Activated CD4-positive, alpha-beta T cell treated with anti-CD3 and anti-CD28 coated beads for 36 hours (primary cell): Measurements from ENCODE around the gene FUS. TPM values are rescaled to one million over a fixed set of nuclear protein-coding genes. Genes with fewer than 3 reads are reported as not detected.

Source experiments
- ATAC-seq: fragments of 200-7000 bp; cut with Tn5 transposase; one replicate; pipeline ENCODE4 v1.10.0; 2021; ENCODE audit warnings: mild to moderate bottlenecking, moderate library complexity
- CTCF ChIA-PET: fragments of 350-600 bp; sonication (Branson Sonifier 250); formaldehyde crosslinking; loops from one replicate; lab custom pipeline; 2021; ENCODE audit warnings: antibody characterized with exemption; lab: Charles Lee
- POLR2A ChIA-PET: fragments of 350-600 bp; sonication (Branson Sonifier 250); formaldehyde crosslinking; loops from one replicate; lab custom pipeline; 2021; ENCODE audit warnings: antibody characterized with exemption, inconsistent platforms; lab: Charles Lee
- DNase-seq: peaks from one replicate; pipeline ENCODE4 v3.0.0-alpha.2; 2020
- H3K27ac Mint-ChIP-seq: one replicate; pipeline ENCODE4 v1.8.0; 2021; ENCODE audit warnings: mixed read lengths
- H3K27me3 Mint-ChIP-seq: one replicate; pipeline ENCODE4 v1.8.0; 2021; ENCODE audit warnings: mixed read lengths
- H3K36me3 Mint-ChIP-seq: one replicate; pipeline ENCODE4 v1.8.0; 2021; ENCODE audit warnings: low read depth, mixed read lengths
- H3K4me1 Mint-ChIP-seq: one replicate; pipeline ENCODE4 v1.8.0; 2021; ENCODE audit warnings: mixed read lengths
- H3K4me3 Mint-ChIP-seq: one replicate; pipeline ENCODE4 v1.8.0; 2021; ENCODE audit warnings: mild to moderate bottlenecking, moderate library complexity, mixed read lengths
- H3K9me3 Mint-ChIP-seq: one replicate; pipeline ENCODE4 v1.8.0; 2021; ENCODE audit warnings: low read depth, mixed read lengths
- intact Hi-C, 2 experiments: fragments of 100-400 bp; cut with DNase I in 1 of 2; cut with micrococcal nuclease in 1 of 2; formaldehyde crosslinking; loops; one replicate each; pipeline versions ENCODE4 v1.14.2 to v1.15.1; 2022 to 2024; cut with DNase I, micrococcal nuclease
- total RNA-seq, 2 experiments: library from RNA; stranded (reverse); gene quantifications; one replicate each; pipeline ENCODE4 v1.2.3, GENCODE V29; 2021

FUS gene
- total RNA-seq, 2 experiments from 2014 or later = 647 to 648 TPM

- intact Hi-C loops = loop anchor here in 1 of 2 experiments (10.0 kb wide), 4 partner anchors 46 to 646 kb away; partner anchors contain the start of gene ITGAX
- ChIA-PET CTCF (interaction anchor here (0.6 kb wide), 1 partner anchor 18 kb away, joined by 4 read pairs; no protein-coding TSS in a partner anchor), POLR2A (interaction anchor here (0.6 to 1.0 kb wide), 2 partner anchors 19 to 144 kb away, joined by 3 read pairs; no protein-coding TSS in a partner anchor)
- peaks cover 40% of the 10 kb centered on the region for H3K27me3 Mint-ChIP-seq
- peaks cover 17% of the 10 kb centered on the region for H3K4me1 Mint-ChIP-seq
- DNase-seq (no peak), ATAC-seq (no peak)
- H3K9me3 Mint-ChIP-seq = no peaks in the 10 kb centered on the region
- no peak overlapping the region for H3K27ac Mint-ChIP-seq
- no peaks in the 10 kb centered on the region for H3K36me3 Mint-ChIP-seq
- H3K4me3 Mint-ChIP-seq = no peak overlapping the region
Measured at GRCh38 chr16:31219154-31219741, 39.3 kb downstream of the FUS start.

- intact Hi-C loops = no loop called here
- DNase-seq = no peak
- Mint-ChIP-seq H3K27ac (no peak overlapping the region), H3K36me3 (no peaks in the 10 kb centered on the region), H3K27me3 (peaks cover 26% of the 10 kb centered on the region), H3K4me1 (peaks cover 5% of the 10 kb centered on the region), H3K9me3 (no peaks in the 10 kb centered on the region), H3K4me3 (no peak overlapping the region)
- ChIA-PET POLR2A (no interaction called here), CTCF (no interaction called here)
- ATAC-seq = no peak
Measured at GRCh38 chr16:31221357-31222160, 41.6 kb downstream of the FUS start.

GRCh38 chr16:31223044-31223443 lies 43.1 kb downstream of the FUS start:
- CTCF ChIA-PET = interaction anchor here (0.6 kb wide), 1 partner anchor 357 kb away, joined by 3 read pairs; no protein-coding TSS in a partner anchor
- Mint-ChIP-seq H3K4me3 (no peak overlapping the region), H3K36me3 (no peaks in the 10 kb centered on the region), H3K9me3 (no peaks in the 10 kb centered on the region), H3K4me1 (no peaks in the 10 kb centered on the region), H3K27me3 (peaks cover 16% of the 10 kb centered on the region), H3K27ac (no peak overlapping the region)
- DNase-seq = no peak
- intact Hi-C loops = no loop called here
- ATAC-seq = no peak
- POLR2A ChIA-PET = no interaction called here

- ATAC-seq = no peak
- ChIA-PET CTCF (interaction anchor here (0.7 kb wide), 1 partner anchor 391 kb away, joined by 3 read pairs; no protein-coding TSS in a partner anchor), POLR2A (no interaction called here)
- Mint-ChIP-seq H3K27me3 (peaks cover 12% of the 10 kb centered on the region), H3K4me1 (no peaks in the 10 kb centered on the region), H3K4me3 (no peak overlapping the region), H3K36me3 (no peaks in the 10 kb centered on the region), H3K27ac (no peak overlapping the region), H3K9me3 (no peaks in the 10 kb centered on the region)
- no peak for DNase-seq
- intact Hi-C loops = no loop called here
Measured at GRCh38 chr16:31224092-31224955, 44.4 kb downstream of the FUS start.

- Mint-ChIP-seq H3K9me3 (no peaks in the 10 kb centered on the region), H3K4me1 (no peaks in the 10 kb centered on the region), H3K36me3 (no peaks in the 10 kb centered on the region), H3K27ac (no peak overlapping the region), H3K4me3 (no peak overlapping the region), H3K27me3 (peaks cover 12% of the 10 kb centered on the region)
- CTCF ChIA-PET = no interaction called here
- intact Hi-C loops = no loop called here
- no peak for ATAC-seq
- POLR2A ChIA-PET = no interaction called here
- no peak for DNase-seq
Measured at GRCh38 chr16:31225193-31225592, 45.3 kb downstream of the FUS start.

GRCh38 chr16:31228206-31228605 lies 48.3 kb downstream of the FUS start:
- intact Hi-C loops = no loop called here
- ChIA-PET CTCF (interaction anchor here (0.5 to 1.3 kb wide), 2 partner anchors 25 to 165 kb away, joined by 3 to 4 read pairs; no protein-coding TSS in a partner anchor), POLR2A (no interaction called here)
- Mint-ChIP-seq H3K36me3 (no peaks in the 10 kb centered on the region), H3K9me3 (no peaks in the 10 kb centered on the region), H3K4me1 (no peaks in the 10 kb centered on the region), H3K27me3 (peaks cover 3% of the 10 kb centered on the region), H3K4me3 (no peak overlapping the region), H3K27ac (no peak overlapping the region)
- ATAC-seq = no peak
- no peak for DNase-seq

GRCh38 chr16:31229501-31229900 lies 49.6 kb downstream of the FUS start:
- DNase-seq (no peak), ATAC-seq (no peak)
- no peaks in the 10 kb centered on the region for H3K36me3 Mint-ChIP-seq
- no peak overlapping the region for H3K4me3 Mint-ChIP-seq
- no peaks in the 10 kb centered on the region for H3K4me1 Mint-ChIP-seq
- H3K9me3 Mint-ChIP-seq = no peaks in the 10 kb centered on the region
- ChIA-PET POLR2A (no interaction called here), CTCF (interaction anchor here (0.9 kb wide), 1 partner anchor 225 kb away, joined by 3 read pairs; no protein-coding TSS in a partner anchor)
- H3K27ac Mint-ChIP-seq = no peak overlapping the region
- intact Hi-C loops = no loop called here
- H3K27me3 Mint-ChIP-seq = peaks cover 3% of the 10 kb centered on the region

- Mint-ChIP-seq H3K36me3 (no peaks in the 10 kb centered on the region), H3K4me3 (no peak overlapping the region), H3K27ac (no peak overlapping the region), H3K9me3 (no peaks in the 10 kb centered on the region), H3K4me1 (no peaks in the 10 kb centered on the region), H3K27me3 (no peaks in the 10 kb centered on the region)
- intact Hi-C loops = no loop called here
- ATAC-seq = no peak
- POLR2A ChIA-PET = no interaction called here
- CTCF ChIA-PET = no interaction called here
- no peak for DNase-seq
Measured at GRCh38 chr16:31238041-31238440, 58.1 kb downstream of the FUS start.

Other genes starting within 250 kb of the FUS start
- gene ORAI3, start 231.1 kb upstream of the FUS start, total RNA-seq = 1 to 10 TPM; 6.9 to 7.9 TPM
- 10 to 100 TPM; 18.5 to 21.7 TPM for gene SETD1A, start 222.4 kb upstream of the FUS start, total RNA-seq
- 1 to 10 TPM; 1.6 to 2.2 TPM for gene HSD3B7, start 194.9 kb upstream of the FUS start, total RNA-seq
- gene STX1B, start 169.5 kb upstream of the FUS start, total RNA-seq = 1 to 10 TPM; 1.3 to 1.5 TPM
- 10 to 100 TPM; 29.2 to 35.9 TPM for gene STX4, start 146.6 kb upstream of the FUS start, total RNA-seq
- 1 to 10 TPM; 9.2 to 9.9 TPM for gene ZNF668, start 105.9 kb upstream of the FUS start, total RNA-seq
- 10 to 100 TPM; 21.3 to 25.8 TPM for gene ZNF646, start 105.7 kb upstream of the FUS start, total RNA-seq
- 1 to 10 TPM; 4.0 to 9.2 TPM for gene PRSS53, start 91.2 kb upstream of the FUS start, total RNA-seq
- gene VKORC1, start 85.3 kb upstream of the FUS start, total RNA-seq = 10 to 100 TPM; 59.6 to 64.2 TPM
- gene BCKDK, start 71.8 kb upstream of the FUS start, total RNA-seq = 10 to 100 TPM; 50.0 to 53.3 TPM
- gene KAT8, start 62.5 kb upstream of the FUS start, total RNA-seq = 10 to 100 TPM; 53.6 to 63.1 TPM
- gene PRSS8, start 44.4 kb upstream of the FUS start, total RNA-seq = not detected
- under 1 TPM; 0.26 to 0.43 TPM for gene PRSS36, start 30.1 kb upstream of the FUS start, total RNA-seq
- 1 to 10 TPM; 5.7 TPM for gene PYCARD, start 22.6 kb downstream of the FUS start, total RNA-seq
- under 1 TPM in 1 of 2 experiments, not detected in 1; 0.04 TPM for gene TRIM72, start 34.0 kb downstream of the FUS start, total RNA-seq
- not detected for gene PYDC1, start 37.0 kb downstream of the FUS start, total RNA-seq
- under 1 TPM; 0.67 to 0.98 TPM for gene ITGAM, start 79.8 kb downstream of the FUS start, total RNA-seq
- gene ITGAX, start 175.0 kb downstream of the FUS start, total RNA-seq = 1 to 10 TPM; 5.3 to 6.6 TPM
- not detected for gene ITGAD, start 213.2 kb downstream of the FUS start, total RNA-seq
- gene COX6A2, start 248.2 kb downstream of the FUS start, total RNA-seq = not detected